ENCODE results near the gene CLCN1.

The CLCN1 gene

DNA sequence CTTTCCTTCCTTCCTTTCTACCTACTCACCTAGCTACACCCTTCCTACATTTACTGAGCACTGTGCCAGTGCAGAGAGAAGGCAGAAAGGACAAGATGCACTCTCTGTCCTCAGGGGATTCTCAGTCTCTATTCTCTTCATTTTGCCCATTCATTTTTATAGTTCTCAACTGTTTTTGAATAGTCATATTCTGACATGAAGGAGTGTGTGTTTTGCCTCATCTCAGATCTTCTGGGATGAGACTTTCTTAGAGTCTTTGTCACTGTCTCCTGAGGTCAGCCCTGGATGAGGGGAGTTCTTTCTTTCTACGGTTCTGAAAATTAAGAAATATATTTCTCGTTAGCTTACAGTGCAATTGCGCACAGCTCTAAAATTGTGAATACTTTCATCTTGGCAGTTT lies 21.3 kb downstream of the CLCN1 start:
- DNase-seq (ENCODE audit: low spot score), result no peak

DNA sequence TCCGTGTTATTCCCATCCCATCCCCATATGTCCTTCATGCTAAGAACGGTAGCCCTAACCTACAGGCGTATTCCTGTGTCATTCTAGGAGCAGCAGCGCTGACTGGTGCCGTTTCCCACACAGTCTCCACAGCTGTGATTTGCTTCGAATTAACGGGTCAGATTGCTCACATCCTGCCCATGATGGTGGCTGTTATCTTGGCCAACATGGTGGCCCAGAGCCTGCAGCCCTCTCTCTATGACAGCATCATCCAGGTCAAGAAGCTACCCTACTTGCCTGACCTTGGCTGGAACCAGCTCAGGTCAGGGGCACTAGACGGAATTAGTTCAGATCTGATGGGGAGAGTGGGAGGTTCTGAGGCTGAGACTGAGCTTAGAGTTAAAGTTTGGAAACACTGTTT lies 25.9 kb downstream of the CLCN1 start:
- no peak for DNase-seq (ENCODE audit: low spot score)

DNA sequence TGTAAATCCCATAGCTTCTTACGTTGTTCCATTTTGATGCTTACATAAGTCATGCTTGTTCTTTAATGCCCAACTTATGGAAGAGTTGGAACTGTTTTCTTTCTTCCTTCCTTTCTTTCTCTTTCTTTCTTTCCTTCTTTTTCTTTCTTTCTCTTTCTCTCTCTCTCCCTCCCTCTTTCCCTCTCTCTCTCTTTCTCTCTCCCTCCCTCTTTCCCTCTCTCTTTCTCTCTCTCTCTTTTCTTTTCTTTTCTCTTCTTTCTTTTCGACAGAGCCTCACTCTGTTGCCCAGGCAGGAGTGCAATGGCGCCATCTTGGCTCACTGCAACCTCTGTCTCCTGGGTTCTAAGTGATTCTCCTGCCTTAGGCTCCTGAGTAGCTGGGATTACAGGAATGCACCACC lies 27.7 kb downstream of the CLCN1 start:
- no peak for DNase-seq (ENCODE audit: low spot score)

GRCh38 chr7:143345428-143345900 lies 29.6 kb downstream of the CLCN1 start:
- DNase-seq (ENCODE audit: low spot score), result no peak

DNA sequence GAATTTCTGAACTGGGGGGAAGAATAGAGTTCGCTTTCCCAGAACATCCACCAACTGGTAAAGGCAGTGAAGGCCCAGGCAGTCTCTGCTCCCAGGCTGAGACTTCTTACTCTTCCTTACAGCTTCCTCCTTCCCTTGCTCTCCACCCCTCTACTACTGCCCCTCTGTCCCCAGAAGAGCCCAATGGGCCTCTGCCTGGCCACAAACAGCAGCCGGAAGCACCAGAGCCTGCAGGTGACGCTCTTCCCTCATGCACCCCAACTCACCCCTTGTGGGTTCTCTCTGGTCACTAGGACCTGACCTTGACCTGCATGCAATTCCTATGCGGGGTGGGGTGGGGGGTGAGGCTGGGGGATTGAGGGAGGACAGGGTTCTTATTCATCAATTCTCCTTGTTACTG lies 30.1 kb downstream of the CLCN1 start:
- no peak for DNase-seq (ENCODE audit: low spot score)

GRCh38 chr7:143347950-143348349 lies 32.0 kb downstream of the CLCN1 start:
- DNase-seq (ENCODE audit: low spot score), result no peak

DNA sequence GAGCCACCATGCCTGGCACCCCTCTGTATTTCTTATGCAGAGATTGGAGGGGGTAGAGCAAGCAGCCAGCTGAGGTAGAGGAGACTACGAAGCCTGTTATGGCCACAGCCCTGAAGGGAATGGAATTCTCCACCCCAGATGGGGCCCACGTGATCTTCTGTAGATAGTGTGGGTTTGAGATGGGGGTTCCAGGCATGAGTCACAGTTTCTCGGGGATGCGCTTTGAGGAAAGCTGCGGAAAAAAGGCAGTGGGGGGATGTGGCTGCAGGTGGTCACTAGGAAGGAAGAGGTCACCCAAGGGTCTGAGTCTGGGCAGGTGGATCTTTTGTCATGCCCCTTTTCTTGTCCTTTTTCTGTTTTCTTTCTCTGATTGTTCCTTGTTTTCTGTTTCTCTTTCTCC lies 35.1 kb downstream of the CLCN1 start:
- DNase-seq (ENCODE audit: low spot score), result no peak

DNA sequence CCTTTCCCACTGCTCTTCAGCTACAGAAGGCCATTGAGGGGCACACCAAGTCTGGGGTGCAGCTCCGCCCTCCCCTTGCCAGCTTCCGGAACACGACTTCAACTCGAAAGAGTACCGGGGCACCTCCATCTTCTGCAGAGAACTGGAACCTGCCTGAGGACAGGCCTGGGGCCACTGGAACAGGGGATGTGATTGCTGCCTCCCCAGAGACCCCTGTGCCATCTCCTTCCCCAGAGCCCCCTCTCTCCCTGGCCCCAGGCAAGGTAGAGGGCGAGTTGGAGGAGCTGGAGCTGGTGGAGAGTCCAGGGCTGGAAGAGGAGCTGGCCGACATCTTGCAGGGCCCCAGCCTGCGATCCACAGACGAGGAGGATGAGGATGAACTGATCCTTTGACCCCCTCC lies 35.7 kb downstream of the CLCN1 start:
- DNase-seq (ENCODE audit: low spot score), result no peak

DNA sequence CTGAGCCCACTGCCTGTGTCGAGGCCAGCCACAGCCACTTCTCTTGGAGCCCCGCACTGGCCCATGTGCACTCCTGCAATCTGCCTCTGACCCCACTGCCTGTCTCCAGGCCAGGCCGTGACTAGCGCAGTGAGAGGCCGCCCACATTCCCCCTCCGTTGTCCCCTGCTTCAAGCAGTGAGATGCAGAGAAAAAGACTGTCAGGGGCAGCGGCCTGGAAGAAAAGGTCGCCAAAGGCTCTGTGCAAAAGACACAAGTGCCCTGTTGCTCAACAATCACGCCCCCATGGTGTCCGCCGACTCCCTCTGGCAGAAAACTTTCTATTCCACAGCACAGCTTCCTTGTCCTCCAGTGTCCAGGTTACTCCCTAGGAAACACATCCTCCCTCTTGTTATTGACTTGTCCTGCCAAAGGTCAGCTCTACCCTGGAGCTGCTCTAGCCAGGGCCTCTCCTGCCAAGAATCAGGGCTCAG lies 36.7 kb downstream of the CLCN1 start:
- no peak for DNase-seq (ENCODE audit: low spot score)

DNA sequence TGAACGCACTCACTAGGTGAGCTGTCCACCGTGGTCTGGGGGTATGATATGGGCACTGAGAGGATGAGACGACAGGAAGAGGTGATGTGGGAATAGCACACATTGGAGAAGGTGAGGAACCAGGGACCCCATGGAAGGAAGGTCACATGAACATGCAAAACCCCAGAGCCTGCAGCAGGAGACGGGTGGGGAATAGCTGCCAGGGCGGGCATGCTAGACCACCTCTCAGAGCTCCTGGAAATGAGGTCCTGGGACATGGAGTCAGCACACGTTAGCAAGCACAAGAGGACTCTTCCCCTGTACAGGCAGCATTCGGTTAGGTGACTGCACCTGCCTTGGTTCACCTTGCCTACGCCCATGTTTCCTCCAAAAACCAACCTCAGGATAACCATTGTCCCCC lies 38.5 kb downstream of the CLCN1 start:
- no peak for DNase-seq (ENCODE audit: low spot score)

DNA sequence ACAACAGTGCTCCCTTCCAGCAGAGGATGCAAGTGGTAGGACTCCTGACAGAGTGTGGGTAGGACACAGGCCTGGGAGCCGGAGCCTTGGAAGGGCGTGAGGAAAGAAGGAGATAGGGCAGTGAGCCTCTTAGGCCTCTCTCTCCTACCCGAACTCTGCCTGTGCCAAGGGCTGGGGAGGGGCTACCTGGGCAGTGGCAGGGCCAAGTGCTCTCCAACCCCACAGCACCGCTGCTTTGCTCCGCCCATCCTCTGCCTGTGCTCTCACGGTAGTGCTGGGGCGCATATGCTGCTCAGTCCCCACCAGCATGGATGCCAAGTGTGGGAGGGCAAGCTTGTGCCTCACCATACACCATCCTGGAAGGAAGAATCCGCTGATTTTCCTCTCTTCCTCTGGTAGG lies 39.1 kb downstream of the CLCN1 start:
- no peak for DNase-seq (ENCODE audit: low spot score)

- no peak for DNase-seq (ENCODE audit: low spot score)
Measured at GRCh38 chr7:143355450-143356385, 39.8 kb downstream of the CLCN1 start.

GRCh38 chr7:143356414-143357050 lies 40.6 kb downstream of the CLCN1 start:
- no peak for DNase-seq (ENCODE audit: low spot score)

DNA sequence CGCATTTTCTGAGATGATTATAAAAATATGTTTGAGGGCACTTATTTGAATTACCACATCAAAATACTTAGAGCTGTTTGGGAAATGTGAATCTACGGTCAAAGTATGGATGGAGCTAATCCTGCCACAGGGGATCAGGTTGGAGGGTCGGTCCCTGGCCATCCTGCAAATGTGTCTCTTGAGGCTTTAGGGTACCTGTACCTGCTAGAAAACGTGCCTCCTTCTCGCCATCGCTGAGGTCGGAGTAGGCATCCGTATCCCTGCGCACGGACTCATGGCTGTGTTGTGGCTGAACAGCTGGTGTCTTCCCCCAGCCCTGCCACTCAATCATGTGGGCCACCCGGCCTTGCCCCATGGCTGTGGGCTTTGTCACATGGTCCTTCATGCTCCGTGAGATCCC lies 42.7 kb downstream of the CLCN1 start:
- no peak for DNase-seq (ENCODE audit: low spot score)

GRCh38 chr7:143359771-143360353 lies 44.0 kb downstream of the CLCN1 start:
- DNase-seq (ENCODE audit: low spot score), result no peak

DNA sequence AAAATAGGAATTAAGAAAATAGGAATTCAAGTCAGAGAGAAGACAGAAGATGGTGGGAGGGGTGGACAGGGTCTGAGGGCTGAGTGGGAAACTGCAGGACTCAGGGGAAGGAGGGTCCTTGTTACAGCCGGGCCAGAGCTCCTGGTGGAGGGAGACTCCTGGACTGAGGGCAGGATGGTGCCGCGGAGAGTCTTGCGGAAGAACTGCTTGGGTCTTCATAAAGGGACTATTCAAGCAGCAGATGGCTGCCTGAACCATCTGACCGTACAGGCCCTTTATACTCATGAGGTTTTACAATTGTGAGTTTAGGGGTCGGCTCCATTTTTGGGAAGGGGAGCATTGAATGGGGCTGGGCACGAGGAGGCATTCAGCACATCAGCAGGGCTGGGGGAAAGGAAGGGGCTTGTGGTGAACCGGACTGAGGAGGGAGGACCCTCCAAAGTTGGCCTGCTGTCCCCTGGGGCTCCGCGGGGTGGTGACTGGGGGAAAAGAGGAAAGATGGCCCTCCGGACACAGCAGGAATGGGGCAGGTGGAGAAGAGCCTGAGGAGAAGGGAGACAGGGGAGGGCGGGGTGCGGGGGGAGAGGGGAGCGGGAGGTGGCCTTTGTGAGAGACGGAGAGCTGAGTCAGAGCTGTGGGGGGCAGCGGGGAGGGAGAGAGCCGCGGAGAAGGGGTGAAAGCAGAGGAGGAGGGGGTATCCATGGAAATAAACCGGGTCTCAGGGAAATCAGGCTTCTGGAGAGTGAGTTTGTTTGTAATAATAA lies 45.1 kb downstream of the CLCN1 start:
- DNase-seq (ENCODE audit: low spot score), result no peak

DNA sequence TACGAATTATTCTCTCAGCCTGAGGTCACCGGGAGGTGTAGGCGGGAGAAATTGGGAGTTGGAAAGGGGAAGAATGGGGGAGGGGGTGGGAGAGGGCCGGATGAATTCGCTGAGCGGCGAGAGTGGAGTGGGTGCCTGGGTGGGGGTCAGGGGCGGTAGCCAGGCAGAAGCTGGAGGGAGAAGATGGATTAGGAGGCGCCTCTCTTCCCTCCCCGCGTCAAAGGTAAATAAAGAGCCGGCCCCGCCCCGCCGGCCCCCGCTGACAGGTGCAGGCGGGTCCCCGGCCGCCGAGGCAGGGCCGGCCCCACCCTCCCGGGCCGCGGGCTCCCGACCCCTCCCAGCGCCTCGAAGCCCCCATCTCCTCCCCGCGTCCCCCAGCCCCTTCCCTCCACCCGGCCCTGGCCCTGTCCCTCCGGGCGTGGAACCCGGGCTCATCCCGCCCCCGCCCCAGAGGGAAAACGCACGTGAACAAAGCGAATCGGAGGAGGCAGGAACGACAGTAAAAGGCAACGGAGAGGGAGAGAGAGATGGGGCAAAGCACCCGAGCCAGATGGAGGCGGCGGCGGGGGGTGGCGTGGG lies 45.7 kb downstream of the CLCN1 start:
- no peak for DNase-seq (ENCODE audit: low spot score)

DNA sequence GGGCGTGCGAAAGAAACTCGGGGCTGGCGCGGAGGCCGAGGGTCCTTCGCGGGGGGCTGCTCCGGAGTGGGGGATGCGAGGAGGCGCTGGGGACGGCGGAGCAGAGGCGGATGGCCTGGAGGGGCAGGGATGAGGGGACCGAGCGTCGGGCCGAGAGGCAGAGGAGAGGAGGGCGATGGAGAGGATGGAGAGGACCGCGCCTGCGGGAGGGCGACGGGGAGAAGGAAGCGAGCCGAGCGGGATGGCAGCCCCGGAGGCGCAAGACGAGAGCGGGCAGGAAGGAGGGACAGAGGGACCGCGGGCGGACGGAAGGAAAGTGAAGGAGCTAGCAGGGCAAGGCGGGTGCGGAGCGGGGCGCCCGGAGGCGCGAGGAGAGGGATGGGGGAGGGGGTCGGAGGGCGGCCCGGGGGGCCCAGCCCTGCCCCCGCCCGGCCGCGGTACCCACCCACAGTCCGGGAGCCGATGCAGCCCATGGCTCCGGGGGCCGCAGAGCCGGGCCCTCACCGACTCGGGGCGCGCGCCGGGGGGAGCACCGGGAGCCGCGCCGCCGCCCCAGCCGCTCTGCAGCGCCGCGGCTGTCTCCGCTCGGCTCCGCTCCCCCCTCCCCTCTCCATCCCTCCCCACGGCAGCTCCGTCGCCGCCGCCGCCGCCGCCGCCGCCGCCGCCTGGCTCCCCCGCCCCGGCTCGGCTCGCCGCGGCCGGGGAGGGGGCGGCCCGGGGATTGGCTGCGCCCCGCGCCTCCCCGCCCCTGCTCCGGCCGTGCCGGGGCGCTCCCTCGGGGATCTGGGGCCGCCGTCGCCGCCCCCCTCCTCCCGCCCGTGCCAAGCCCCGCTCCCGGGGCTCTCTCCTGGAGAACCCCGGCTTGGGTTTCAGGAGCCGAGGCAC lies 46.5 kb downstream of the CLCN1 start, which contains the start of gene FAM131B:
FAM131B (minus strand) TSS at position 583 of the 885 bp plus-strand sequence; CDS start at position 473, 110 bp downstream.
- peak; percentile 50 for DNase-seq (ENCODE audit: low spot score)

- DNase-seq (ENCODE audit: low spot score), result no peak
Measured at GRCh38 chr7:143363016-143363937, 47.4 kb downstream of the CLCN1 start.
